Right renal pelvis (tissue), 4 donors: ENCODE measurements around the gene MZT2B. TPM values are rescaled to one million over a fixed set of nuclear protein-coding genes. Genes with fewer than 3 reads are reported as not detected.
"Not testable (repeated sequence)": the region's sequence is repeated elsewhere in the genome, so short reads cannot be mapped to it uniquely, and the experiment has no call there.

Source experiments
- DNase-seq, 4 donors: peaks; one replicate each; pipeline ENCODE4 v3.0.0-alpha.2; 2013; ENCODE audit warnings: low read depth in 4 of 4, low spot score in 3 of 4, missing footprints in 1 of 4
- polyA plus RNA-seq, 4 donors: library from polyadenylated mRNA; unstranded; fragments of 120-200 nt; gene quantifications; one replicate each; pipeline ENCODE4 v1.2.1, GENCODE V29; 2013; ENCODE audit not compliant: insufficient read length in 4 of 4

MZT2B gene, protein sequence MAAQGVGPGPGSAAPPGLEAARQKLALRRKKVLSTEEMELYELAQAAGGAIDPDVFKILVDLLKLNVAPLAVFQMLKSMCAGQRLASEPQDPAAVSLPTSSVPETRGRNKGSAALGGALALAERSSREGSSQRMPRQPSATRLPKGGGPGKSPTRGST
- 100 to 1,000 TPM in 3 of 4 donors, 10 to 100 TPM in 1; 79.5 to 179 (median 106) TPM for polyA plus RNA-seq

DNA sequence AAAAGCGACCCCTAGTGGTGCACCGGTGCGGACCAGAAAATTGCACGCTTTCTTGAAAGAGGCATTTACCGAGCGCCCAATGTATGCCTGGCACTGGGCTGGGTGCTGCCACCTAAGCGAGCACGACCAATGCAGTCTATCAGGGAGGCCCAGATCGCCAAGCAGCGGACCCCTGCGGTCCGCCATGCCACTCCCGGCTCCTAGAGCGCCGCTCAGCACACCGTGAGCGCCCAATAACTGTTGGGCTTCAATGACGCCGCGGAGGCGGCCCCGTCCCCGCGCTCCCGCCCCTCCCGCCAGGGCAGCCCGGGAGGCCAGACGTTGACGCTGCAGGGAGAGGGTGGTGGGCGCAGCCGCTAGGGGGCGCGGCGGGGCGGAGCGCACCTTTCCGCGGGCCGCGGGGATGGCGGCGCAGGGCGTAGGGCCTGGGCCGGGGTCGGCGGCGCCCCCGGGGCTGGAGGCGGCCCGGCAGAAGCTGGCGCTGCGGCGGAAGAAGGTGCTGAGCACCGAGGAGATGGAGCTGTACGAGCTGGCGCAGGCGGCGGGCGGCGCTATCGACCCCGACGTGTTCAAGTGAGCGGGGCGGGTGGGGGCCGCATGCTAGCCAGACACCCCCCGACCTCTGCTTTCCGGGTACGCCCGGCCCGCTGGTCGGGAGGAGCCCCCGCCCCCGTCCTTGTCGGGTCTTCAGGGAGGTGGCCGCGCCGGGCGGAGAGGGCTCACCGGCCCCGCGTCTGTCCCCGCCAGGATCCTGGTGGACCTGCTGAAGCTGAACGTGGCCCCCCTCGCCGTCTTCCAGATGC, at the start of gene MZT2B:
MZT2B (plus strand) TSS at position 383 of the 803 bp plus-strand sequence; CDS start at position 404, 21 bp downstream.
- peak; percentile 65 to 85 (median 74) for DNase-seq

DNA sequence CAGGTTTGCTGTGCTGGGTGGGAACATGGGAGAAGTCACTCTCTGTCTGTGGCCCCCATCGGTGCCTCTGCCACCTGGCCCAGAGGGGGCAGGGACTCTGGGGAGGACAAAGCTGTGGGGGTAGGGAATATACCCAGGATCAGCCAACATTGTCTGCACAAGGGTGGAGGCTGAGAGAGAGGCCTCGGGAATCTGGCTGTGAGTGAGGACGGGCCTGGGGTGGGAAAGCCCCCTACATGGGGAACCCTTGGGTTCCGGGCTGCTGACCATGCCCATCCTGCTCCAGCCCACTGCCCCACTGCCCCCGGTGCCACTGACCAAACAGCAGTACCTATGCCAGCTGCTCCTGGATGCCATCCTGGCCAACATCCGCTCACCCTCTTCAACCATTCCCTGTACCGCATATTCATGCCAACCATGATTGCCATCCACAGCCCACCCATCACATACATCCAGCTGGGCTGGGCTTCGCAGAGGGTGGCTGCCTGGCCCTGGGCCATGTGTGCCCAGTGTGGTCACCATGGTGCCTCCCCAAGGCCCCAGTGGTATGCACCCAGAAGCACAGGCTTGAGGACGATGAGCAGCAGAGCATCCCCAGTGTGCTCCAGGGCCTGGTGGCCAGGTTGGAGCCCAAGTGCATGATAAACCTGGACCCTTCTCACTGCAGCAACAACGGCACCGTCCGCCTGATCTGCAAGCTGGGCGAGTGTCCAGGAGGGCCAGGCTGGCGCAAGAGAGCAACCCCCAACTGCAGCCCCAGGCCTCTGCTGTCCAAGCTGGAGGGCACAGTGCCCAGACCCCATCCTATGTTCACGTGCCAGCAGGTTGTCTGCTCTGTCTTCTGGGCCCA, 46.1 kb upstream of the MZT2B start:
- no peak for DNase-seq

DNA sequence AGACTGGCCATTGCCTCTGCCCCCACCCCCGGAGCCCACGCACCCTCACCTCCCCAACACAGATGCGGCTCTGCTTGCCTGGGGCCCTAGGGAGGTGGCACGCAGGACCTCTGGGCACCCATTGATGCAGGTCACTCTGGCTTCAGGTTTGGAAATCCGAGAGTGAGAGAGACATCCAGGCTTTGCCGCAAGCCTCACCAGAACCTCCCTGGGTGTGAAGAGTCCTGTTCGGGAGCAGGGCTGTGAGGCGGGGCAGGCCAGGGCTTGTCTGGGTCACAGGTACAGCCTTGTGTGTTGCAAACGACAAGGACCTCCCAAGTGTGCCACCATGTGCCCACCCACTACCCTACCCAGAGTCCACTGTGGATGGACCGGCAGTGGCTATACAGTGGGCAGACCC, 45.5 kb upstream of the MZT2B start:
- DNase-seq, result not testable (repeated sequence)

DNA sequence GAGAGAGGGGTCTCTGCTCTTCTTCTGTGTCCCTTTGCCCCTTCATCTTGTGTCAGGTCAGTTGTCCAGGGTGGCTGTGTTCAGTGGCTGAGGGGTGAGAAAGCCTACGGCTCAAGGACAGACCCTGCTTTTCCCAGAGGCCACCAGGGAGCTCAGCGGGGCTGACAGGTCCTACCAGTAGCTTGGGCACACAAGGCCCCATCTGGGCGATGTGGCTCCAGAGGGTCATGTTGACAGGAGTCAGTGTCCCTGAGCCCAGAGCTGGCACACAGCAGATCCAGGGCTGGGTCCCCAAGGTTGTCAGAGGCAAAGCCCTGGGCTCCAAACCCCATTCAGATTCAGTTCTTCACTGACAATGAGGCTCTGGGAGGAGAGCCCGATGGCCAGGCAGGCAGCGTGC, 44.9 kb upstream of the MZT2B start:
- not testable (repeated sequence) for DNase-seq

DNA sequence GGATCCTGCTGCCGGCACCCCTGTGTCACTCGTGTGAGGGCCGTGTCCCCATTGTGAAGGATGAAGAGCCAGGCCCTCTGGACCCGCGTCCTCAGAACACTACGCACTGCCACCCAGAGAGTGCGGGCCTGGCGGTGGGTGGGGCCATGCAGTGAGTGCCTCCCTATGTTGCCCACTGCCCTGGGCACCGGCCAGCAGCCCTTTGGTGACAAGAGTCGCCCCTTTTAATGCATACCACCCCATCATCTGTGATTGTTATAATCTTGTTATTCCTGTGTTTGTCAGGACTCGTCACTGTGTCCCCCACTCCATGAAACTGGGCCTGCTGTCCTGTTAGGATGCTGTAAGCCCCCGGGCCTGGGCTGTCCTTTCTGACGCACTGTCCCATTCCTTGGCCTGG, 43.7 kb upstream of the MZT2B start:
- DNase-seq, result not testable (repeated sequence)

DNA sequence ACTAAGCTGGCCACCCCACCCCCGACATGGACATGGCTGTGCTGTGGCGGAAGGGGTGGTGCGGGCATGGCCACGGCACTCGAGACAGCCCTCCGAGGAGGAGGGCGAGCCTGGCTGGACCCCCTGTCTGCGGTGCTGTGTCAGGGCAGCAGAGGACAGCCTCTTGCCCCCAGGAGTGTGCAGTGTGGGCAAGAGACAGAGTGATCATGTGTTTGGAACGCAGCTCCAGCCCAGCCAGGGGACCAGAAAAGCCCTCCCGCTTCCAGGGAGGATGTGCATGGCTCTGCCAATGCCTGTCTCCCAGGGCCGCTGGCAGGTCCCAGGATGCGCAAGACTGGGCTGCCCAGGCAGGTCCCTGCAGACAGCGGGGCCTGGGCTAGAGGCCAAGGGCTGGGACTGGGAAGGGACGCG, 43.2 kb upstream of the MZT2B start:
- not testable (repeated sequence) for DNase-seq

DNA sequence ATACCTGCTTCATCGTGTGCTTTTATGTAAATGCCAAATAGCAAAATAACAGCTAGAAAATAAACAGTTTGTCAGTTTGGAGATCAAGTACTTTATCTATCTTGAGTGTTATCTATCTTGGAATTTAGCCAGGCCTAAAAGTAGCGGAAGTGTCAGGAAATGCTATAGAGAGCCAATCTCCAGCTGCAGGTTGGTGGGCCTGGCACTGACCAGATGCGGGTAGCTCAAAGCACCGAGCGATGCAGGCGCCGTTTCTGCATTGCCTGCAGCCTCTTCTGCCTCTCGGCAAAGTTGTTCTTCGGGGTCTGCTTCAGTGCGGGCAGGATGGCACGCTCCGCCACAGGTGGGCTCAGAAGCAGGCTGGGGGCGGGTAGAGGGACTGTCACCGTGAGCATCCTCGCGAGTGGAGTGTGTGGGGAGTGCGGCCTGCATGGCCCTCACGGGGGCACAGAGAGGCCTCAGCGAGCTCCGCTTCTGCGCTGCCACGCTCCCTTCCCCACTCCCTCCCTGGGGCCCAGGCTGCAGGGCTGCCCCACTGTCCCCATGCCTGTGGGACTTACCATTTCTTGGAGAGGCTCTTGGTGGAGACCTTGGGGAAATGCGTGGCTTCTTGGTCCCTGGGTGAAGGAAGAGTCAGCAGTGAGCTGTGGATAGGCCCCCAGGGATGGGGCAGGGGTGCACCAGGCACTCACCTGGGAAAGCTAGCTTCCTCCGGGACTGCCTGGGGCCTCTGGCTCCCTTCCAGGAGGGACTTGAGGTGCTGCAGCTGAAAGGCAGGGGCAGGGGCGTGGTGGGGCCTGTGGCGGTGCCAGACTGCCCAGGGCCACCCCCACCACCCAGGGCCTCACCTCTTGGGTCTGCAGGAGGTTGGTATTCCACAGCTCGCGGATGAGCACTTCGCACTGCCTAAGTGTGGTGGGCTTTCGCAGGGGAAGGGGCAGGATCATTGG, 42.5 kb upstream of the MZT2B start:
- not testable (repeated sequence) for DNase-seq

DNA sequence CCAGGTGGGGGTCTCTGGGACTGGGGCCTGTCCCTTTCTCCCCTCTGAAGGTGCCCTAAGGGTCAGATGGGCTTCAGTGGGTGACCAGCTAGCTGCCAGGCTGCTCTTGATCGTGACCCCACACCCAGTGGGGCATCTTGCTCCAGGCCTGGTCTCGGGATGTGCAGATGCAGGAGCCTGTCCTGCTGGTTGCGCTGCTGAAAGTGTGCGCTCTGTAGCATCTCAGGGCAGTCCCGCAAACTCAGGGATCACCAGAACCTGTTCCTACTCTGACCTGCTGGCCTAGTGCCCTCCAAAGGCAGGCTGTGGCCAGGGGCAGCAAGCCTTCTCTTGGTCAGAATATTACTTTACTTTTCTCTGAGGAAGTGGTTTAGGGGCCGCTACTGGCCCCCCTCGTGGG, 41.5 kb upstream of the MZT2B start:
- not testable (repeated sequence) for DNase-seq

DNA sequence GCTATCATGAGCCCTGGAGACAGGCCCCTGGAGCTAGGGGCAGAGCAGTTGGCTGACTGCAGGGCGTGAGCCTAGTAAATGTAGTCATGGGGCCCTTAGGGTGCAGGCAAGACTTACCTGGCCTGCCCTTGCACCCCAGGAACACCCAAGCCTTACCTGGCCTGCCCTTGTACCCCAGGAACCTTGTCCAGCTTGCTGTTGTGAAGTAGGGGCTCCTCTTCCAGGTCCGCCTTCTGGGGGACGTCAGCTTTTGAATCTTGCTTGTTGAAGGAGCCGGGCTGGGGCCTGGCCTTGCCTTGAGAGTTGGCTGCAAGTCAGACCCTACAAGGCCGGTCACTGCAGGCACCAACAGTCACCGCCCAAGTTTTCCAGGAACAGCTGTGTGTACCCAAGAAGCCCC, 41.1 kb upstream of the MZT2B start:
- not testable (repeated sequence) for DNase-seq

DNA sequence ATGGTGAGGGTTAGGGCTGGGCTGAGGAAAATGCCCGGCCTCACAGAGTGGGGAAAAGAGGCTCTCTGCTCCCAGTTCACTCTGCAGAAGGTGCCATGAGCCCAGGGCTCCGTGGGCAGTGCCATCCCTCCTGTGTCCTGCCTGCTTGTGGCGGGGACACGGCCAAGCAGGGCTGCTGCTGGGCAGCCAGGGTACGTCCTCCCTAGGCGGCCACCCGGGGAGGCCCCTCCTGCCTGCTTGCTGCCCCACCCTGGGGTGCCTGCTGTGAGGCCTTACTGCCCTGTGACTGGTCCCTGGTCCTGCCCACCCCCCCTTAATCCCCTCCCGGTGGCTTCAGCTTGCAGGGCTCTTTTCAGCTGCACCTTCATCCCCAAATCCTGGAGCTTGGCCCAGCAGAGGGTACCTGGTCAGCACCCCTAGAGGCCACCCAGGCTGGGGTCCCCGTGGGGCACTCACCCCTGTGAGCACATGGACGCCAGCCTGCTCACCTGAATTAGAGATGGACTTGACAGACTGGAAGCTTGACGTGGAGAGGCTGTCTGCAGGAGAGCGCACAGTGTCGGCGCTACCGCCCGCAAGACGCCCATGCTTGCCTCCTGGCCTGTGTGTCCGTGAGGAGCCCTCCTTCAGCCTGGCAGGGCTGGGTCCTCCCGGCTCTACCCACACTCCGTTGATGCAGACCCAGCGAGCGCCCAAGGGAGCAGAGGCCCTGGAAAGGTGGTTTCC, 40.3 kb upstream of the MZT2B start:
- DNase-seq, result not testable (repeated sequence)

DNA sequence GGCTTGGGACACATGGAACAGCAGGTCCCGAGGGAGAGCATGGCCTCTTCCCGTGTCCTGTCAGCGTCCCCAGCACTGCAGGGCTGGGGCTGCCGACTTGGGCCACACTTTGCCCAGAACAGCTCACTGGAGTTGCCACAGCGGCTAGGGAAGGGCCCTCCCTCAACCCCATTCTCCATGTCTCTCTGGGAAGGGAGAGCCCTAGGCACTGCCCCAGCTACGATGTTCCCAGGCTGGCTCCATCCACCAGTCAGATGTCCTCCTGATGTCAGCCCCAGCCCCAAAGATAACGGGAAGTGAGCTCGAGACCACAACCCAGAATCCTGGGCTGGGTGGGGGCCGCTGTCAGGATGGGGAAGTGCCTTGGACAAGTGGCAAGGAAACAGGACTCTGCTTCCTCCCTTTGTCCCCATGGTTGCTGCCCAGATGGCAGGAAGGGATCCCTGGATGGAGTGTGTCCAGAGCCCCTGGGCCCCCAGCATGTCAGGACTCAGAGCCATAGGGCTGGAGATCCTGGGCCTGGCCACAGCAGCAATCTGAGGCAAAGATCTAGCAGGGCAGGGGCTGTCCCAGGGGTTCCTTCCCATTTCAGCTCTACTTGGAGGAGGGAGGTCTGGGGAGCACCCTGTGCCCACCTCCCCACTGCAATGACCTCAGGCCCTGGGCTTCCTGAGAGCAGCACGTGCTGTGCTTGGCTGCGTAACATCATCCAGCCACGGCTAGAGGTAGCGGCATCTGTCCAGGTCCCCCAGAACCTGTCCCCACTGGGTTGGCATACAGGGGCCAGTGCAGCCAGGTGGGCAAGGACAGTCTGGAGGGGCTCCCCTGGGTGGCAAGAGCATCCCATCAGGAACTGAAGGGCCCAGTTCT, 39.4 kb upstream of the MZT2B start:
- DNase-seq, result not testable (repeated sequence)

DNA sequence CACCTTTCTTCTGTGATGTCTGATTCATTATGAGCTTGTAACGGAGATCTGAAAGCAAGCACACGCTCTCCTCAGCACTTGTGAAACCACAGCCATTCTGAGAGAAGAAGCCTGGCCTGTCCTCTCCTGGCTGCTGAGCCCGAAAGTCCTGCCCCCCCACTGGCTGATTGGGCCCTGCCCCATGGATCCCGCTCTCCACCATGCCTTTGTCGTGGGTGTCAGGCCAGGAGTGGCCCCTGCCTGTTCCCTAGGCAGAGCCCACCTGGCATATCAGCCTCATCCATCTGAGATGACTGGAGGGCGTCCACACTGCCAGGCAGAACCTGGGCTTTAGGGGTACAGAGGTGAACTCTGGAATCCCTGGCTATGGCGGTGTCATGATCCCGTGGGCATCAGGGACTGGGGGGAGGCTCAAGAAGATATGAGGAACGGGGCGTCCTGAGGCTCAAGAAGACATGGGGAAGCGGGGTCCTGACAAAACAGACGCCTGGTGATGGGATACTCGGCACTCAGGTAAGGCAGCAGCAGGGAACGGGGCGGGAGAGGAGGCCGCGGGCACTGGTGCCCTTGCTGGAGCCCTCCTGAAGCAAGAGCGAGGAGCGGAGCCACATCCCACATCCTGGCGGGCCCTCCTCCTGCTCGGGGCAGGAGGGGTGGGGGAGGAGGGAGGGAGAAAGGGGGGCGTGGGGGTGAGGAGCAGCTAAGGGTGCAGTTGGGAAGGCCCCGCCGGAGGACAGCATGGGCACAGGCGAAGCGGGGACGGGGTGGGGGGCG, 38.6 kb upstream of the MZT2B start:
- DNase-seq, result not testable (repeated sequence)

DNA sequence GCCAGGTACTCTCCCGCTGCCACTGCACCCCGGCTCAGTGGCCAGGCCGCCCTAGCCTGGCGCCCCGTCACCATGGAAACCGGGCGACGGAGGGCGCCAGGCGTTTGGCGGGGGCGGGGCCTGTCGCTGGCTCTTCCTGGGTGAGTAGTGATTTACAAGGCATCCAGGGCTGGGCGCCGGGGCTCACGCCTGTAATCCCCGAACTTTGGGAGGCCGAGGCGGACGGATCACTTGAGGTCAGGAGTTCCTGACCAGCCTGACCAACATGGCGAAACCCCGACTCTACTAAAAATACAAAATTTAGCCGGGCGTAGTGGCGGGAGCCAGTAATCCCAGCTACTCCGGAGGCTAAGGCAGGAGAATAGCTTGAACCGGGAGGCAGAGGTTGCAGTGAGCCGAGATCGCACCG, 37.1 kb upstream of the MZT2B start, which contains the start of gene CCDC74B:
CCDC74B (minus strand) TSS at position 107 of the 409 bp plus-strand sequence. CDS start 116 bp downstream, outside the sequence.
- DNase-seq, result not testable (repeated sequence)

DNA sequence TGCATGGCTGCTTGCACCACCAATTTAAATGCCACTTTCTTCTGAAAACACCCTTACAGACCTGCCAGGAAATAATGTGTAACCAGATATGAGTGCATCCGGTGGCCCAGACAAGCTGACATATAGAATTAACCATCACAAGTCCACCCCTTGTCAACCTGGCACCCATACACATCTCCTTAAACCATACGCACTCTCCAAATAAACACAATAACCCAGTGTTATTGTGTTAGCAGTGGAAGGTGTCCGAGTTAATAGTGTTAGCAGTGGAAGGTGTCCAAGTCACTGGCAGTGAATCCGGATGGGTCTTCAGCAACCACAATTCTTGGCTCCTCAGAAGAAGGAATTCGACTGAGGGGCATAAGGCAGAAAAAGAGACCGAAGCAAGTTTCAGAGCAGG, 33.5 kb upstream of the MZT2B start:
- DNase-seq, result not testable (repeated sequence)

DNA sequence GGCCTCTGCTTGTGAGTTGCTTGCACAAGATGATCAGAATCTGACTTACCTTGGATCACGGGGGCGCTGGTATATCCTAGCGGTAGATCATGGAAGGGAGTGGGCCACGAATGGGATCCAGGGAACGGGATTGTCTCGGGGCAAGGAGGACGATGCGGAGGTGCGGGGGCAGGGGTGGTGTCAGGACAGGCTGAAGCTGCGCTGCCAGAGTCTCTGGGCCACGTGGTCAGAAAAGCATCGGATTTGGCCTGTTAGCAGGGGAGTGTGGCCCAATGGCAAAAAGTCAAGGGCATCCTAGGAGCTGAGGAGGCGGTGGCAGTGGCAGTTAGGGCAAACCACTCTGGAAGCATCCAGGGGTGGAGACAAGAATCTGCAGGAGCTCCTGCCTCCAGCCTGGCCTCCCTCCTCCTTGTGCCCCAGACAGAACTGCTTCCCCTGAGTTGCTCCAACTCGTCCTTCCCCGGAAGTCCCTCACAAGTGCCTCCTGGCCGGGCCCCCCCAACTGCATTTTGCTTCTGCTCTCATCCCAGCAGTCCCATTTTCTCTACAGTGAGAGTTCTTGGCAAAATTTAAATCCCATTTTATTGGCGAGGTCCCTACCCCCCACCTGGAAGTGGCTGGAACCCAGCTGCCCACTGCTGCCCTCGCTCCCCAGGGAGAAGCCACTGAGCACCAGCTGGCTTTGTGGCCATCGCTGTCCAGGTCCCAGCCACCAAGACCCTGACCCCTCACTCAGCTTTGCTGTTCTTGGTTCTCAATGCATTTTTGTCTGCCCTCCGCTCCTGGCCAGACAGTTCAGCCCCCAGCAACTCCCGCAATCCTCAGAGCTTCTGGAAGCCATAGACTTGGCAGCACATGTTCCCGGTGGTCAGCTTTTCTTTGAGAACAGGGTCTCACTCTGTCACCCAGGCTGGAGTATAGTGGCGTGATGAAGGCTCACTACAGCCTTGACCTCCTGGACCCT, 31.6 kb upstream of the MZT2B start:
- no peak for DNase-seq

DNA sequence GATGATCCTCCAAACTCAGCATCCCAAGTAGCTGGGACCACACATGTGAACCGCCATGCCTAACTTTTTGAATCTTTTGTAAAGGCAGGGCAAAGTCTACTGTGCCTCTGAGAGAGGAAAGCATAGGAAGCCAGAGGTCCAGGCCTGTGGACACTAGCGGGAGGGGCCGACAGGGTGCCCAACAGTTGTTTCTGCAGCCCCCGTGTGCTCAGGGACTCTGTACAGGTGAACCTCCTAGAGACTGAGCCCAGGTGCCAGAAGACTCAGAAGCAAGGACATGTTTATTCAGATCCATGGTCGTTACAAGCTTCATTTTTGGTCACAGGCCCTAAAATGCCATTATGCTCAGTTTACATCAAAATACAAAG, 30.9 kb upstream of the MZT2B start:
- not testable (repeated sequence) for DNase-seq
